A549 treated with CORT108297 at 1 μM for 4 hours (cell line): ENCODE data around the gene KCNE5. TPM values are rescaled to one million over a fixed set of nuclear protein-coding genes. Genes with fewer than 3 reads are reported as not detected.

Source experiments
- total RNA-seq: library from RNA; stranded (reverse); fragments of 200-300 nt; extraction: Qiagen RNA extraction; gene quantifications from 5 replicates; pipeline ENCODE4 v1.2.3, GENCODE V29; 2022

The KCNE5 gene, protein sequence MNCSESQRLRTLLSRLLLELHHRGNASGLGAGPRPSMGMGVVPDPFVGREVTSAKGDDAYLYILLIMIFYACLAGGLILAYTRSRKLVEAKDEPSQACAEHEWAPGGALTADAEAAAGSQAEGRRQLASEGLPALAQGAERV
- 0.06 to 0.20 TPM (median 0.09 TPM) in 4 of 5 replicates, not detected in the other for total RNA-seq

DNA sequence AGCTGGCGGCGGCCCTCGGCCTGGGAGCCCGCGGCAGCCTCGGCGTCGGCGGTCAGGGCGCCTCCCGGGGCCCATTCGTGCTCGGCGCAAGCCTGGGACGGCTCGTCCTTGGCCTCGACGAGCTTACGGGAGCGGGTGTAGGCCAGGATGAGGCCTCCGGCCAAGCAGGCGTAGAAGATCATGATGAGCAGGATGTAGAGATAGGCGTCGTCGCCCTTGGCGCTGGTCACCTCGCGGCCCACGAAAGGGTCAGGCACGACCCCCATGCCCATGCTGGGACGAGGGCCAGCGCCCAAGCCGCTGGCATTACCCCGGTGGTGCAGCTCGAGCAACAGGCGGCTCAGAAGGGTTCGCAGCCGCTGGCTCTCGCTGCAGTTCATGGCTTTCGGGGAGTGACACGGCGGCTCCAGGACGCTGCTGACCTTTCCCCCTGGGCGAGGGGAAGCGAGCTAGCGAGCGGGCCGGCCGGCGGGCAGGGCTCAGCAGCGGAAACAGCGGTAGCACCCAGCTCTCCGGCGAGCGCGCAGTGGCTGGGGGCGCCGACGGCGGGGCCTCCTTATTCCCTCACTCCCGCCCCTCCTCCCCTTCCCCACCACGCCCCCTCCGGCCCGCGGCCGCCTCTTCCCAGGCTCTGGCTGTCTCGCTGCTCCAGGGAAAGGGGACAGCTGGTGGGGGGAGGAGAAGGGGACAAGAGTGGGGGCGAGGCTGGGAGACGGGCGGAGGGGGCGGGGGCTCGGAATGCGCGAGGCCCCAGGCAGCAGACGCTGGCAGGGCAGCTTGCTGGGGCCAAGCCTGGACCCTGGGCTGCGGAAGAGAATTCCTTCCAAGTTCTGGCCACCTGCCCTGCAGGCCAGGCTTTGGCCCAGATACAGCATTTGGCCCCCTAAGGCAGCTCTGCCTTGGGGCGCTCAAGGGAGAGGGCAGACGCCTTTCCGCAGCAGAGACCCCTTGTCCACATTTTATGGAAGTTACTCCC is at the start of gene KCNE5:
TSS of gene KCNE5 (minus strand) at position 532 of the 976 bp plus-strand sequence. CDS start at position 380, 152 bp downstream.

Other genes starting within 250 kb of the KCNE5 start
- not detected in 5 replicates for gene GUCY2F, start 143.1 kb downstream of the KCNE5 start, total RNA-seq
- gene NXT2, start 88.3 kb downstream of the KCNE5 start, total RNA-seq = 8.5 to 10.9 TPM (median 9.9 TPM) in 5 replicates
- 18.7 to 31.6 TPM (median 23.7 TPM) in 5 replicates for gene ACSL4, start 108.1 kb upstream of the KCNE5 start, total RNA-seq